Ecto neural progenitor cell (in vitro differentiated cells): ENCODE measurements around the gene GOPC.

Experiments used
- DNase-seq: peaks from one replicate; pipeline ENCODE4 v3.0.0-alpha.2; 2018; ENCODE audit warnings: low spot score

GOPC gene

GRCh38 chr6:117514655-117515054, 87.7 kb downstream of the GOPC start:
- DNase-seq = no peak

- DNase-seq = no peak
Measured at GRCh38 chr6:117513778-117514365, 88.4 kb downstream of the GOPC start.

- DNase-seq = no peak
Measured at GRCh38 chr6:117512987-117513573, 89.2 kb downstream of the GOPC start.

GRCh38 chr6:117512056-117512828, 90.1 kb downstream of the GOPC start:
- no peak for DNase-seq
